SK-N-SH (cell line): ENCODE measurements around the gene KCNS1. TPM values are rescaled to one million over a fixed set of nuclear protein-coding genes. Genes with fewer than 3 reads are reported as not detected.

Experiments used
- CTCF ChIA-PET: fragments of 300-600, 350-600 bp; formaldehyde crosslinking; extraction: SDS; loops from one replicate; lab custom pipeline; 2021; lab: Yijun Ruan, JAX
- POLR2A ChIA-PET: fragments of 350-600 bp; sonication (Branson Sonifier 250); formaldehyde crosslinking; extraction: SDS; loops from one replicate; lab custom pipeline; 2020; ENCODE audit warnings: antibody characterized with exemption, inconsistent platforms; lab: Yijun Ruan, JAX
- DNase-seq: peaks from one replicate; pipeline ENCODE4 v3.0.0; 2012
- H2AFZ ChIP-seq: fragments of 200-600 bp; sonication (generic); 2 replicates; pipeline ENCODE4 v1.8.1; 2016; ENCODE audit warnings: antibody characterized with exemption, mild to moderate bottlenecking, low read depth
- H3F3A ChIP-seq: fragments of 200-600 bp; sonication (generic); replicated peaks from 2 replicates; pipeline ENCODE3; 2016; ENCODE audit warnings: antibody characterized with exemption, mild to moderate bottlenecking; ENCODE audit not compliant: insufficient read depth
- H3K27ac ChIP-seq, 2 experiments: fragments of 200-500 bp in 1 of 2; fragments of 200-600 bp in 1 of 2; sonication (Bioruptor generic) in 1 of 2; sonication (generic), shearing (Covaris generic) in 1 of 2; 2 replicates each; pipeline versions ENCODE4 v1.5.1 to v1.6.1; 2014 to 2016; ENCODE audit warnings: low read depth in 2 of 2, inconsistent platforms in 1 of 2, low read length in 1 of 2, mild to moderate bottlenecking in 1 of 2, mixed read lengths in 1 of 2
- H3K27me3 ChIP-seq: fragments of 200-600 bp; sonication (generic), shearing (Covaris generic); 2 replicates; pipeline ENCODE4 v1.6.1; 2016; ENCODE audit warnings: mixed run types; ENCODE audit not compliant: insufficient read depth
- H3K36me3 ChIP-seq, 2 experiments: fragments of 200-500 bp in 1 of 2; fragments of 200-600 bp in 1 of 2; sonication (Bioruptor generic) in 1 of 2; sonication (generic) in 1 of 2; replicated peaks in 1 of 2; 2 replicates each; pipeline versions ENCODE3 to v1.5.1; 2014 to 2016; ENCODE audit warnings: low read length in 1 of 2, mild to moderate bottlenecking in 1 of 2; ENCODE audit not compliant: insufficient read depth in 2 of 2, control insufficient read depth in 1 of 2
- H3K4me1 ChIP-seq, 2 experiments: fragments of 200-500 bp in 1 of 2; fragments of 200-600 bp in 1 of 2; sonication (Bioruptor generic) in 1 of 2; sonication (generic), shearing (Covaris generic) in 1 of 2; 2 replicates each; pipeline versions ENCODE4 v1.5.1 to v1.6.1; 2014 to 2016; ENCODE audit warnings: low read depth in 1 of 2, low read length in 1 of 2, mixed run types in 1 of 2; ENCODE audit not compliant: insufficient read depth in 2 of 2, control insufficient read depth in 1 of 2
- H3K4me2 ChIP-seq: fragments of 200-600 bp; sonication (generic), shearing (Covaris generic); 2 replicates; pipeline ENCODE4 v1.6.1; 2017; ENCODE audit warnings: mixed run types
- H3K4me3 ChIP-seq, 2 experiments: fragments of 200-500 bp in 1 of 2; fragments of 200-600 bp in 1 of 2; sonication (Bioruptor generic) in 1 of 2; sonication (generic), shearing (Covaris generic) in 1 of 2; 2 replicates each; pipeline versions ENCODE4 v1.5.1 to v1.8.1; 2014 to 2016; ENCODE audit warnings: low read depth in 2 of 2, inconsistent platforms in 1 of 2, low read length in 1 of 2, mild to moderate bottlenecking in 1 of 2, mixed read lengths in 1 of 2, moderate library complexity in 1 of 2
- H3K79me2 ChIP-seq: fragments of 200-600 bp; sonication (generic); 2 replicates; pipeline ENCODE4 v1.8.1; 2017; ENCODE audit warnings: mild to moderate bottlenecking; ENCODE audit not compliant: insufficient read depth
- H3K9ac ChIP-seq: fragments of 200-600 bp; sonication (generic); 2 replicates; pipeline ENCODE4 v1.6.1; 2017; ENCODE audit warnings: mixed run types
- H3K9me2 ChIP-seq: fragments of 200-600 bp; sonication (generic); 2 replicates; pipeline ENCODE4 v1.6.1; 2017; ENCODE audit warnings: mixed run types
- H3K9me3 ChIP-seq: fragments of 200-600 bp; sonication (generic); 2 replicates; pipeline ENCODE4 v1.6.1; 2017; ENCODE audit warnings: mixed run types, mild to moderate bottlenecking, moderate library complexity
- H4K20me1 ChIP-seq: fragments of 200-600 bp; sonication (generic); 2 replicates; pipeline ENCODE4 v1.6.1; 2017; ENCODE audit warnings: mild to moderate bottlenecking, mixed run types; ENCODE audit not compliant: insufficient read depth
- ELF1 ChIP-seq: IDR thresholded peaks from 2 replicates; pipeline ENCODE4 v1.4.0; 2012
- EZH2phosphoT487 ChIP-seq: fragments of 200-600 bp; sonication (generic); IDR thresholded peaks from 2 replicates; pipeline ENCODE4 v1.6.1; 2017; ENCODE audit warnings: low read depth, mixed run types, mild to moderate bottlenecking, antibody characterized with exemption, moderate library complexity, borderline replicate concordance
- FOSL2 ChIP-seq: IDR thresholded peaks from 2 replicates; pipeline ENCODE4 v1.4.0; 2012; ENCODE audit warnings: low read depth, mild to moderate bottlenecking, moderate library complexity, borderline replicate concordance
- FOXJ3 ChIP-seq: sonication (generic); formaldehyde crosslinking; IDR thresholded peaks from 2 replicates; pipeline ENCODE4 v1.5.1; 2020; ENCODE audit warnings: mild to moderate bottlenecking, missing genetic modification reagents
- GABPA ChIP-seq: IDR thresholded peaks from 2 replicates; pipeline ENCODE4 v1.4.0; 2012; ENCODE audit warnings: low read depth, mild to moderate bottlenecking
- GATA2 ChIP-seq: sonication (generic); formaldehyde crosslinking; IDR thresholded peaks from 2 replicates; pipeline ENCODE4 v1.5.0; 2020; ENCODE audit warnings: mild to moderate bottlenecking, missing genetic modification reagents
- JUND ChIP-seq: IDR thresholded peaks from 2 replicates; pipeline ENCODE4 v1.4.0; 2012
- MEF2A ChIP-seq: IDR thresholded peaks from 2 replicates; pipeline ENCODE4 v1.4.0; 2012; ENCODE audit warnings: low read depth, borderline replicate concordance
- MXI1 ChIP-seq: IDR thresholded peaks from 2 replicates; pipeline ENCODE4 v1.6.1; 2012; ENCODE audit warnings: mild to moderate bottlenecking, low read depth, low read length, improper control_type of control experiment
- NFIC ChIP-seq: IDR thresholded peaks from 2 replicates; pipeline ENCODE4 v1.4.0; 2012; ENCODE audit warnings: borderline replicate concordance
- NRF1 ChIP-seq: IDR thresholded peaks from 2 replicates; pipeline ENCODE4 v1.6.1; 2012; ENCODE audit warnings: low read depth, mild to moderate bottlenecking, low read length
- POLR2AphosphoS5 ChIP-seq: IDR thresholded peaks from 2 replicates; pipeline ENCODE4 v1.6.1; 2012; ENCODE audit warnings: low read depth, low read length
- RCOR1 ChIP-seq: fragments of 150-350 bp; IDR thresholded peaks from 2 replicates; pipeline ENCODE4 v1.6.1; 2017; ENCODE audit warnings: antibody characterized with exemption, low read length
- RFX5 ChIP-seq: IDR thresholded peaks from 2 replicates; pipeline ENCODE4 v1.6.1; 2012; ENCODE audit warnings: mild to moderate bottlenecking, improper control_type of control experiment, low read length
- RXRA ChIP-seq: IDR thresholded peaks from 2 replicates; pipeline ENCODE4 v1.4.0; 2012; ENCODE audit warnings: low read depth, mild to moderate bottlenecking, borderline replicate concordance
- SIN3A ChIP-seq: IDR thresholded peaks from 2 replicates; pipeline ENCODE4 v1.6.1; 2012; ENCODE audit warnings: low read depth, mild to moderate bottlenecking, low read length, moderate library complexity, borderline replicate concordance
- SMC3 ChIP-seq: IDR thresholded peaks from 2 replicates; pipeline ENCODE4 v1.6.1; 2012; ENCODE audit warnings: low read depth, low read length, improper control_type of control experiment
- TAF1 ChIP-seq: IDR thresholded peaks from 2 replicates; pipeline ENCODE4 v1.6.1; 2012; ENCODE audit warnings: low read depth, mild to moderate bottlenecking, low read length, moderate library complexity, borderline replicate concordance
- TCF12 ChIP-seq: IDR thresholded peaks from 2 replicates; pipeline ENCODE4 v1.4.0; 2012
- TEAD4 ChIP-seq: IDR thresholded peaks from 2 replicates; pipeline ENCODE4 v1.4.0; 2012; ENCODE audit warnings: mild to moderate bottlenecking, borderline replicate concordance; ENCODE audit not compliant: insufficient read depth
- WGBS: methylation state at CpG from one replicate; pipeline ENCODE4 v1.1.6; 2017; ENCODE audit warnings: low lambda C conversion rate; 5-methylcytosine and 5-hydroxymethylcytosine counted together
- polyA plus RNA-seq, 3 experiments: library from polyadenylated mRNA; depleted of rRNA; stranded (reverse); fragments of >200 nt; gene quantifications; 2 replicates each; pipeline ENCODE4 v1.2.3, GENCODE V29; 2012
- TF ChIP-seq, protein P1 (sequence below): IDR thresholded peaks from 2 replicates; pipeline ENCODE4 v1.4.0; 2012; ENCODE audit warnings: low read depth, borderline replicate concordance
- TF ChIP-seq, protein P2 (sequence below): fragments of 200-600 bp; sonication (generic); IDR thresholded peaks from 2 replicates; pipeline ENCODE4 v1.6.1; 2017; ENCODE audit warnings: antibody characterized with exemption, mild to moderate bottlenecking, moderate library complexity
- TF ChIP-seq, protein P3 (sequence below): IDR thresholded peaks from 2 replicates; pipeline ENCODE4 v1.6.1; 2012; ENCODE audit warnings: mild to moderate bottlenecking, low read depth, low read length, moderate library complexity

The KCNS1 gene
- polyA plus RNA-seq, 1 of the 3 experiments (the other 2 are of a cell fraction): 0.07 TPM

- H3K27me3 ChIP-seq: no peaks in the 10 kb centered on the region
- peak overlapping the region; percentile 60; the same call in 1 of the 2 replicates for H2AFZ ChIP-seq
- H3K36me3 ChIP-seq: no peaks in the 10 kb centered on the region
- H3K79me2 ChIP-seq: no peaks in the 10 kb centered on the region
- no peak for DNase-seq
- H3K4me1 ChIP-seq: no peaks in the 10 kb centered on the region
- POLR2A ChIA-PET: no interaction called here
- peak overlapping the region; percentile 11 to 74; a peak in 3 of 4 replicates for H3K27ac ChIP-seq
- no peaks in the 10 kb centered on the region for H3K9me2 ChIP-seq
- 46% methylated on average over 2 of the region's 2 CpGs for WGBS
- no peaks in the 10 kb centered on the region for H4K20me1 ChIP-seq
- H3K9ac ChIP-seq: peak overlapping the region; percentile 48; the same call in 1 of the 2 replicates
- TF ChIP-seq TEAD4: no peak
- TF ChIP-seq, protein P1, sequence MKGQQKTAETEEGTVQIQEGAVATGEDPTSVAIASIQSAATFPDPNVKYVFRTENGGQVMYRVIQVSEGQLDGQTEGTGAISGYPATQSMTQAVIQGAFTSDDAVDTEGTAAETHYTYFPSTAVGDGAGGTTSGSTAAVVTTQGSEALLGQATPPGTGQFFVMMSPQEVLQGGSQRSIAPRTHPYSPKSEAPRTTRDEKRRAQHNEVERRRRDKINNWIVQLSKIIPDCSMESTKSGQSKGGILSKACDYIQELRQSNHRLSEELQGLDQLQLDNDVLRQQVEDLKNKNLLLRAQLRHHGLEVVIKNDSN: peak; percentile 70
- no peak for TF ChIP-seq GABPA
- no peak for TF ChIP-seq MEF2A
- no peaks in the 10 kb centered on the region for H3K9me3 ChIP-seq
- H3K4me2 ChIP-seq: peak overlapping the region; percentile 51
- peaks cover 14% of the 10 kb centered on the region for H3F3A ChIP-seq
- CTCF ChIA-PET: interaction anchor here (0.9 to 13.3 kb wide), 4 partner anchors 10 to 185 kb away, joined by 3 to 158 read pairs (median 11); no protein-coding TSS in a partner anchor
- no peak overlapping the region for H3K4me3 ChIP-seq
These were observed 4.4 kb upstream of the KCNS1 start for GRCh38 chr20:45105317-45105716.

GRCh38 chr20:45104786-45105185 lies 3.9 kb upstream of the KCNS1 start:
- 18% methylated on average over 5 of the region's 5 CpGs for WGBS
- POLR2A ChIA-PET: no interaction called here
- TF ChIP-seq RFX5 (no peak), MXI1 (no peak), SMC3 (no peak), FOSL2 (peak; percentile 89), TAF1 (no peak), GABPA (no peak), RXRA (0 out of 2 replicates have a peak, but pooled peaks have one; percentile 42), EZH2phosphoT487 (no peak), NRF1 (no peak), TCF12 (peak; percentile 92), GATA2 (CRISPR knock-in tag) (no peak), NFIC (peak; percentile 72; the same call in 1 of the 2 replicates), JUND (peak; percentile 86), MEF2A (no peak; the same call in 1 of the 2 replicates), RCOR1 (no peak), ELF1 (no peak), SIN3A (peak; percentile 73; the same call in 1 of the 2 replicates), POLR2AphosphoS5 (peak; percentile 58; the same call in 1 of the 2 replicates), FOXJ3 (CRISPR knock-in tag) (no peak)
- TF ChIP-seq, protein P2, sequence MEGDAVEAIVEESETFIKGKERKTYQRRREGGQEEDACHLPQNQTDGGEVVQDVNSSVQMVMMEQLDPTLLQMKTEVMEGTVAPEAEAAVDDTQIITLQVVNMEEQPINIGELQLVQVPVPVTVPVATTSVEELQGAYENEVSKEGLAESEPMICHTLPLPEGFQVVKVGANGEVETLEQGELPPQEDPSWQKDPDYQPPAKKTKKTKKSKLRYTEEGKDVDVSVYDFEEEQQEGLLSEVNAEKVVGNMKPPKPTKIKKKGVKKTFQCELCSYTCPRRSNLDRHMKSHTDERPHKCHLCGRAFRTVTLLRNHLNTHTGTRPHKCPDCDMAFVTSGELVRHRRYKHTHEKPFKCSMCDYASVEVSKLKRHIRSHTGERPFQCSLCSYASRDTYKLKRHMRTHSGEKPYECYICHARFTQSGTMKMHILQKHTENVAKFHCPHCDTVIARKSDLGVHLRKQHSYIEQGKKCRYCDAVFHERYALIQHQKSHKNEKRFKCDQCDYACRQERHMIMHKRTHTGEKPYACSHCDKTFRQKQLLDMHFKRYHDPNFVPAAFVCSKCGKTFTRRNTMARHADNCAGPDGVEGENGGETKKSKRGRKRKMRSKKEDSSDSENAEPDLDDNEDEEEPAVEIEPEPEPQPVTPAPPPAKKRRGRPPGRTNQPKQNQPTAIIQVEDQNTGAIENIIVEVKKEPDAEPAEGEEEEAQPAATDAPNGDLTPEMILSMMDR: no peak
- TF ChIP-seq, protein P3, sequence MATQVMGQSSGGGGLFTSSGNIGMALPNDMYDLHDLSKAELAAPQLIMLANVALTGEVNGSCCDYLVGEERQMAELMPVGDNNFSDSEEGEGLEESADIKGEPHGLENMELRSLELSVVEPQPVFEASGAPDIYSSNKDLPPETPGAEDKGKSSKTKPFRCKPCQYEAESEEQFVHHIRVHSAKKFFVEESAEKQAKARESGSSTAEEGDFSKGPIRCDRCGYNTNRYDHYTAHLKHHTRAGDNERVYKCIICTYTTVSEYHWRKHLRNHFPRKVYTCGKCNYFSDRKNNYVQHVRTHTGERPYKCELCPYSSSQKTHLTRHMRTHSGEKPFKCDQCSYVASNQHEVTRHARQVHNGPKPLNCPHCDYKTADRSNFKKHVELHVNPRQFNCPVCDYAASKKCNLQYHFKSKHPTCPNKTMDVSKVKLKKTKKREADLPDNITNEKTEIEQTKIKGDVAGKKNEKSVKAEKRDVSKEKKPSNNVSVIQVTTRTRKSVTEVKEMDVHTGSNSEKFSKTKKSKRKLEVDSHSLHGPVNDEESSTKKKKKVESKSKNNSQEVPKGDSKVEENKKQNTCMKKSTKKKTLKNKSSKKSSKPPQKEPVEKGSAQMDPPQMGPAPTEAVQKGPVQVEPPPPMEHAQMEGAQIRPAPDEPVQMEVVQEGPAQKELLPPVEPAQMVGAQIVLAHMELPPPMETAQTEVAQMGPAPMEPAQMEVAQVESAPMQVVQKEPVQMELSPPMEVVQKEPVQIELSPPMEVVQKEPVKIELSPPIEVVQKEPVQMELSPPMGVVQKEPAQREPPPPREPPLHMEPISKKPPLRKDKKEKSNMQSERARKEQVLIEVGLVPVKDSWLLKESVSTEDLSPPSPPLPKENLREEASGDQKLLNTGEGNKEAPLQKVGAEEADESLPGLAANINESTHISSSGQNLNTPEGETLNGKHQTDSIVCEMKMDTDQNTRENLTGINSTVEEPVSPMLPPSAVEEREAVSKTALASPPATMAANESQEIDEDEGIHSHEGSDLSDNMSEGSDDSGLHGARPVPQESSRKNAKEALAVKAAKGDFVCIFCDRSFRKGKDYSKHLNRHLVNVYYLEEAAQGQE: no peak

More at GRCh38 chr20:45104786-45105185, 3.9 kb upstream of the KCNS1 start:
- Histone ChIP-seq H3K9me2 (no peaks in the 10 kb centered on the region), H3K27ac (peak overlapping the region; percentile 11 to 74; a peak in 3 of 4 replicates), H3K4me1 (no peaks in the 10 kb centered on the region), H3K9me3 (no peaks in the 10 kb centered on the region), H2AFZ (peak overlapping the region; percentile 60; the same call in 1 of the 2 replicates), H3F3A (peaks cover 14% of the 10 kb centered on the region), H3K36me3 (no peaks in the 10 kb centered on the region), H3K4me3 (no peak overlapping the region), H3K79me2 (no peaks in the 10 kb centered on the region), H3K27me3 (no peaks in the 10 kb centered on the region), H3K9ac (peak overlapping the region; percentile 48; the same call in 1 of the 2 replicates), H4K20me1 (no peaks in the 10 kb centered on the region), H3K4me2 (peak overlapping the region; percentile 51)
- CTCF ChIA-PET: interaction anchor here (0.9 to 13.3 kb wide), 5 partner anchors 8 to 186 kb away, joined by 3 to 158 read pairs (median 7); no protein-coding TSS in a partner anchor
- no peak for DNase-seq
